Esophagus squamous epithelium (tissue), 4 donors: ENCODE data around the gene CSNK1G1.

Experiments
- POLR2A ChIP-seq, 4 donors: fragments of 450-650 bp; IDR thresholded peaks; one replicate each; pipeline ENCODE4 v1.6.1; 2017; ENCODE audit warnings: antibody characterized with exemption in 4 of 4, mild to moderate bottlenecking in 4 of 4, moderate library complexity in 3 of 4
- TF ChIP-seq, protein P1 (sequence below), 6 experiments: fragments of 450-650 bp in 4 of 6; fragments of 200-600 bp in 2 of 6; sonication (generic) in 2 of 6; IDR thresholded peaks; one replicate each; pipeline ENCODE4 v1.5.1; 2016 to 2019; ENCODE audit warnings: antibody characterized with exemption in 6 of 6, mild to moderate bottlenecking in 4 of 6, moderate library complexity in 4 of 6

DNA sequence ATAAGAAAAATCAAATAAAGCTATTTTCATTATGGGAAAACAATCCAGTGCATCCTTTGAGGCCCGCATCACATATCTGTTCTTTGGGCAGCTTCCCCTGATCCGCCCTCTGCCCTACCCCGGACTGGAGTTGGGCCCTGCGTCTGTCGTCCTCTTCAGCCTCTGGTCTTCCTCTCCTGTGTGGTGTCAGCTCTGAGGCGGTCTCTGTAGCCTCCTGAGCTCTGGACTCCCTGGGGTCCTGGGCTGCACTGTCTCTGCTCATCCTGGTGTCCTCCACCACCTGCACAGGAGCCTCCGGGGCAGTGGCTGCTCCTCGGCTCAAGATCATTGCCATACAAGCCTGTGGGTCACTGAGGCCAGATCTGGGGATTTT is 211.8 kb downstream of the CSNK1G1 start:
- TF ChIP-seq, protein P1, sequence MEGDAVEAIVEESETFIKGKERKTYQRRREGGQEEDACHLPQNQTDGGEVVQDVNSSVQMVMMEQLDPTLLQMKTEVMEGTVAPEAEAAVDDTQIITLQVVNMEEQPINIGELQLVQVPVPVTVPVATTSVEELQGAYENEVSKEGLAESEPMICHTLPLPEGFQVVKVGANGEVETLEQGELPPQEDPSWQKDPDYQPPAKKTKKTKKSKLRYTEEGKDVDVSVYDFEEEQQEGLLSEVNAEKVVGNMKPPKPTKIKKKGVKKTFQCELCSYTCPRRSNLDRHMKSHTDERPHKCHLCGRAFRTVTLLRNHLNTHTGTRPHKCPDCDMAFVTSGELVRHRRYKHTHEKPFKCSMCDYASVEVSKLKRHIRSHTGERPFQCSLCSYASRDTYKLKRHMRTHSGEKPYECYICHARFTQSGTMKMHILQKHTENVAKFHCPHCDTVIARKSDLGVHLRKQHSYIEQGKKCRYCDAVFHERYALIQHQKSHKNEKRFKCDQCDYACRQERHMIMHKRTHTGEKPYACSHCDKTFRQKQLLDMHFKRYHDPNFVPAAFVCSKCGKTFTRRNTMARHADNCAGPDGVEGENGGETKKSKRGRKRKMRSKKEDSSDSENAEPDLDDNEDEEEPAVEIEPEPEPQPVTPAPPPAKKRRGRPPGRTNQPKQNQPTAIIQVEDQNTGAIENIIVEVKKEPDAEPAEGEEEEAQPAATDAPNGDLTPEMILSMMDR (IDR thresholded peaks at IDR 0.05) = no peak
- TF ChIP-seq POLR2A (IDR thresholded peaks at IDR 0.05) = no peak
